ENCODE results near the gene KPNA1. TPM values are rescaled to one million over a fixed set of nuclear protein-coding genes. Genes with fewer than 3 reads are reported as not detected.

The KPNA1 gene
- total and polyA plus RNA-seq, 7 donors = 9.6 to 50.1 (median 34.9) TPM

DNA sequence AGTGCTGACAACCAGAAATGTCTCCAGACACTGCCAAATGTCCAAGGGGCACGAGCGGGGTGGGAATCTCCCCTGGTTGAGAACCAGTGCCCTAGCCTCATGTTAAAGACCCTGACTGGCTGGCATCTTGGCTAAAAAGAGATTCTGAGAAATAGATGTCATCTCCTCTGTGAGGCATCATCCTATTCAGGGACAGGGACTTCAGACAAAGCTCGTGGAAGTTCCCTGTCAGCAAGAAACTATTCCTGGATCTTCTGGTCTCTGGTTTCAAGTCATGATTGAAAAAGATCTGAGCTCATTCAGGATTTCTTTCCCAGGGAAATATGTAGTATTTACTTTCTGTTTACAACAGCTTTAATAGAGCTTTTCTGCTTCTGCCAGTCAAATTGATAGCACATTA lies 109.7 kb downstream of the KPNA1 start:
- peaks cover 0 to 74% (median 15%) of the 10 kb centered on the region in 4 donors for H3K36me3 ChIP-seq
- no peaks in the 10 kb centered on the region for H3K27me3 ChIP-seq
- no peaks in the 10 kb centered on the region for H3K4me1 ChIP-seq
- no peak overlapping the region for H3K27ac ChIP-seq
- intact Hi-C loops (cut with DNase I) = no loop called here
- WGBS, 2 donors = 80 to 97% methylated on average over 3 of the region's 3 CpGs
- no peak for DNase-seq
- H3K4me3 ChIP-seq = no peak overlapping the region
- no peaks in the 10 kb centered on the region for H3K9me3 ChIP-seq
- no peak for TF ChIP-seq POLR2AphosphoS5 (IDR thresholded peaks at IDR 0.05)
- TF ChIP-seq POLR2A (IDR thresholded peaks at IDR 0.05) = no peak
- TF ChIP-seq EP300 (IDR thresholded peaks at IDR 0.05) = no peak
- TF ChIP-seq, protein P1, sequence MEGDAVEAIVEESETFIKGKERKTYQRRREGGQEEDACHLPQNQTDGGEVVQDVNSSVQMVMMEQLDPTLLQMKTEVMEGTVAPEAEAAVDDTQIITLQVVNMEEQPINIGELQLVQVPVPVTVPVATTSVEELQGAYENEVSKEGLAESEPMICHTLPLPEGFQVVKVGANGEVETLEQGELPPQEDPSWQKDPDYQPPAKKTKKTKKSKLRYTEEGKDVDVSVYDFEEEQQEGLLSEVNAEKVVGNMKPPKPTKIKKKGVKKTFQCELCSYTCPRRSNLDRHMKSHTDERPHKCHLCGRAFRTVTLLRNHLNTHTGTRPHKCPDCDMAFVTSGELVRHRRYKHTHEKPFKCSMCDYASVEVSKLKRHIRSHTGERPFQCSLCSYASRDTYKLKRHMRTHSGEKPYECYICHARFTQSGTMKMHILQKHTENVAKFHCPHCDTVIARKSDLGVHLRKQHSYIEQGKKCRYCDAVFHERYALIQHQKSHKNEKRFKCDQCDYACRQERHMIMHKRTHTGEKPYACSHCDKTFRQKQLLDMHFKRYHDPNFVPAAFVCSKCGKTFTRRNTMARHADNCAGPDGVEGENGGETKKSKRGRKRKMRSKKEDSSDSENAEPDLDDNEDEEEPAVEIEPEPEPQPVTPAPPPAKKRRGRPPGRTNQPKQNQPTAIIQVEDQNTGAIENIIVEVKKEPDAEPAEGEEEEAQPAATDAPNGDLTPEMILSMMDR (IDR thresholded peaks at IDR 0.05) = no peak

DNA sequence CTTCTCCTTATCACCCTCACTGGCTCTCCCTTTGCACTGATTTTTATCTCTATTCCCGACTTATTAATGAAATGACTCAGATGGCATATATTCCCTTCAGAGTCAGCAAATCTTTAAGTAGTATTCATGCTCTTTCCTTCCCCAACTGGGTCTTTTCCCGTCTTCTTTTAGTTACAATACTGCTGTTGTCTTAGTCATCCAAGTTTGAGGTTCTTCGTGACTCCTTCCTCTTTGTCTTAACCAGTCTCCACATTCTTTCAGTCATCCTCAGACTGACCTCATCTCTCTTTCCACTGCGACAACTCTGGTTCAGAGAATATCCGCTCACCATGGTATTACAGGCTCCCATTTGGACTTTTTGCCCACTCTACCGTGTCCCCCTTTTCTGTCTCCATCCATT lies 111.2 kb downstream of the KPNA1 start:
- peaks cover 0 to 59% (median 13%) of the 10 kb centered on the region in 4 donors for H3K36me3 ChIP-seq
- WGBS, 2 donors = 91 to 93% methylated on average over 6 of the region's 6 CpGs

DNA sequence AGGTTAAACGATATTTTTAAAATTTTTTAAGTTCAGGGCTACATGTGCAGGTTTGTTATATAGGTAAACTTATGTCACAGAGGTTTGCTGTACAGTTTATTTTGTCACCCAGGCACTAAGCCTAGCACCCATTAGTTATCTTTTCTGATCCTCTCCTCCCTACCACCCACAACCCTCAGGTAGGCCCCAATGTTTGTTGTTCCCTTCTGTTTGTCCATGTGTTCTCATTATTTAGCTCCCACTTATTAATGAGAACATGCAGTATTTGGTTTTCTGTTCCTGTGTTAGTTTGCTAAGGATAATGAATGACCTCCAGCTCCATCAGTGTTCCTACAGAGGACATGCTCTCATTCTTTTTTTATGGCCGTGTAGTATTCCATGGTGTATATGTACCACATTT lies 115.8 kb downstream of the KPNA1 start:
- Histone ChIP-seq H3K4me3 (no peak overlapping the region), H3K4me1 (no peaks in the 10 kb centered on the region), H3K9me3 (no peaks in the 10 kb centered on the region), H3K36me3 (peaks cover 0 to 15% (median 0%) of the 10 kb centered on the region in 4 donors), H3K27me3 (no peaks in the 10 kb centered on the region), H3K27ac (no peak overlapping the region)
- DNase-seq = no peak
- WGBS, 2 donors = 94 to 95% methylated on average over 2 of the region's 2 CpGs
- intact Hi-C loops (cut with DNase I) = no loop called here
- TF ChIP-seq, protein P1 (IDR thresholded peaks at IDR 0.05) = no peak
- TF ChIP-seq EP300 (IDR thresholded peaks at IDR 0.05) (no peak), POLR2A (IDR thresholded peaks at IDR 0.05) (no peak), POLR2AphosphoS5 (IDR thresholded peaks at IDR 0.05) (no peak)

More for the DNA sequence above, 111.2 kb downstream of the KPNA1 start:
- intact Hi-C loops (cut with DNase I) = no loop called here
- Histone ChIP-seq H3K4me3 (no peak overlapping the region), H3K27me3 (no peaks in the 10 kb centered on the region), H3K4me1 (no peaks in the 10 kb centered on the region), H3K9me3 (no peaks in the 10 kb centered on the region), H3K27ac (no peak overlapping the region)
- no peak for DNase-seq
- TF ChIP-seq, protein P1 (IDR thresholded peaks at IDR 0.05) = no peak
- TF ChIP-seq EP300 (IDR thresholded peaks at IDR 0.05) = no peak
- TF ChIP-seq POLR2A (IDR thresholded peaks at IDR 0.05) = no peak
- no peak for TF ChIP-seq POLR2AphosphoS5 (IDR thresholded peaks at IDR 0.05)

DNA sequence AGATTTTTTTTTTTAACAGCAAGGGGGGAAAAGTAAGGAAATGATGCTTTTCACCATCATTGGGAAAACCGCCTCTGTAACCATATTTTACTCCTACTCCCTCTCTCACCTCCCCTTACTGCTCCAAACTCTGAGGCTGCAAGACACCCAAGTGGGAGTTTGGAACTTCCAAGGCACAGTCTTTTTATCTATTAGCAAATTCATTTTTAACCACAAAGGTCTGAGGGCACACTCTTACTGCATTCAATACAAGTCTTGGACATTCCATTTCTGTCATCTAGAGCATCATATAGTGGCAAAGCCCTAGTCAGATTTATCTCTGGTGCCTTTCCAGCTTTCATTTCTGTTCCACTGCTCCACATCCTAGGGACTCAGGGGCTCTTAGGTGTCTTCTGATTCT lies 117.5 kb downstream of the KPNA1 start:
- no peak for DNase-seq
- no peak overlapping the region for H3K27ac ChIP-seq
- H3K27me3 ChIP-seq = no peaks in the 10 kb centered on the region
- intact Hi-C loops (cut with DNase I) = no loop called here
- no peaks in the 10 kb centered on the region for H3K36me3 ChIP-seq
- no peak overlapping the region for H3K4me3 ChIP-seq
- TF ChIP-seq POLR2A (IDR thresholded peaks at IDR 0.05) (no peak), POLR2AphosphoS5 (IDR thresholded peaks at IDR 0.05) (no peak), EP300 (IDR thresholded peaks at IDR 0.05) (no peak)
- TF ChIP-seq, protein P1 (IDR thresholded peaks at IDR 0.05) = no peak
- WGBS, 2 donors = 89 to 98% methylated on average over 1 of the region's 1 CpG
- H3K9me3 ChIP-seq = no peaks in the 10 kb centered on the region
- peaks cover 0 to 13% (median 5%) of the 10 kb centered on the region in 4 donors for H3K4me1 ChIP-seq

DNA sequence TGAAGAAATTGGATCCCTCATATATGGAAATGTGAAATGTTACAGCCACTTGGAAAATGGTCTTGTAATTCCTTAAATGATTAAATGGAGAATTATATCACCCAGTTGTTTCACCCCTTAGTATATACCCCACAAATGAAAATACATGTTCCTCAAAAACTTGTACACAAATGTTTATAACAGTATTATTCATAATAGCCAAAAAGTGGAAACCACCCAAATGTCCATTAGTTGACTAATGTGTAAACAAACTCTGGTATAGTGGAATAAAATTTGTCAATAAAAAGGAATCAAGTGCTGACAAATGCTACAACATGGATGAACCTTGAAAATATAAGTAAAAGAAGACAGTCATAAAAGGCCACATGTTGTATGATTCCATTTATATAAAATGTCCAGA lies 118.2 kb downstream of the KPNA1 start:
- H3K4me1 ChIP-seq = peaks cover 0 to 16% (median 7%) of the 10 kb centered on the region in 4 donors
- H3K4me3 ChIP-seq = no peak overlapping the region
- intact Hi-C loops (cut with DNase I) = no loop called here
- no peaks in the 10 kb centered on the region for H3K9me3 ChIP-seq
- no peaks in the 10 kb centered on the region for H3K27me3 ChIP-seq
- TF ChIP-seq POLR2A (IDR thresholded peaks at IDR 0.05) (no peak), POLR2AphosphoS5 (IDR thresholded peaks at IDR 0.05) (no peak), EP300 (IDR thresholded peaks at IDR 0.05) (no peak)
- TF ChIP-seq, protein P1 (IDR thresholded peaks at IDR 0.05) = no peak
- no peaks in the 10 kb centered on the region for H3K36me3 ChIP-seq
- H3K27ac ChIP-seq = no peak overlapping the region
- DNase-seq = no peak
